HEK293 (cell line): ENCODE data around the gene CDH6.

Experiments
- CTCF ChIA-PET: fragments of 350-600 bp; formaldehyde crosslinking; extraction: SDS; loops from one replicate; lab custom pipeline; 2021; ENCODE audit warnings: antibody characterized with exemption; lab: Yijun Ruan, JAX
- POLR2A ChIA-PET: fragments of 300-600 bp; formaldehyde crosslinking; extraction: SDS; loops from one replicate; lab custom pipeline; 2020; ENCODE audit warnings: antibody characterized with exemption, inconsistent platforms; lab: Yijun Ruan, JAX
- H3K27ac ChIP-seq: fragments of 200-500 bp; sonication (Bioruptor generic); 2 replicates; pipeline ENCODE4 v1.5.1; 2014; ENCODE audit warnings: low read depth, low read length, control low read depth, inconsistent platforms; ENCODE audit errors: extremely low read depth
- H3K36me3 ChIP-seq, 2 experiments: fragments of 200-500 bp in 1 of 2; sonication (Bioruptor generic) in 1 of 2; 1 replicate in 1 of 2; 2 replicates in 1 of 2; pipeline ENCODE4 v1.5.1; 2014 to 2017; ENCODE audit warnings: inconsistent platforms in 2 of 2, low read length in 2 of 2; ENCODE audit not compliant: control insufficient read depth in 2 of 2, insufficient read depth in 1 of 2
- H3K4me1 ChIP-seq: fragments of 200-500 bp; sonication (Bioruptor generic); 2 replicates; pipeline ENCODE4 v1.5.1; 2014; ENCODE audit warnings: mild to moderate bottlenecking, low read length, inconsistent platforms; ENCODE audit not compliant: control insufficient read depth, insufficient read depth
- H3K4me3 ChIP-seq: 2 replicates; pipeline ENCODE4 v1.5.1; 2011; ENCODE audit warnings: low read depth, mild to moderate bottlenecking, control low read depth, low read length, moderate library complexity
- H3K9me3 ChIP-seq: fragments of 200-500 bp; sonication (Bioruptor generic); 2 replicates; pipeline ENCODE4 v1.5.1; 2014; ENCODE audit warnings: low read depth, low read length, inconsistent platforms; ENCODE audit not compliant: control insufficient read depth, insufficient read depth
- ELK4 ChIP-seq: IDR thresholded peaks from 2 replicates; pipeline ENCODE4 v1.6.1; 2011; ENCODE audit warnings: mild to moderate bottlenecking, low read depth, low read length, borderline replicate concordance
- GLIS2 ChIP-seq: fragments of 450-650 bp; formaldehyde crosslinking; IDR thresholded peaks from 2 replicates; pipeline ENCODE4 v1.5.1; 2016; ENCODE audit warnings: missing biosample characterization, missing genetic modification characterization
- HOXC10 ChIP-seq: sonication (generic); formaldehyde crosslinking; IDR thresholded peaks from 2 replicates; pipeline ENCODE4 v1.8.1; 2023; ENCODE audit warnings: mild to moderate bottlenecking, missing genetic modification reagents
- HOXD13 ChIP-seq: sonication (generic); formaldehyde crosslinking; IDR thresholded peaks from 2 replicates; pipeline ENCODE4 v1.8.0; 2022; ENCODE audit warnings: missing genetic modification reagents, borderline replicate concordance
- MYNN ChIP-seq: fragments of 450-650 bp; formaldehyde crosslinking; IDR thresholded peaks from 2 replicates; pipeline ENCODE4 v1.5.1; 2016; ENCODE audit warnings: missing biosample characterization, missing genetic modification characterization, borderline replicate concordance
- OSR2 ChIP-seq: fragments of 450-650 bp; formaldehyde crosslinking; IDR thresholded peaks from 2 replicates; pipeline ENCODE4 v1.5.1; 2016; ENCODE audit warnings: missing biosample characterization, missing genetic modification characterization
- PRDM4 ChIP-seq: fragments of 450-650 bp; formaldehyde crosslinking; IDR thresholded peaks from 2 replicates; pipeline ENCODE4 v1.5.1; 2017; ENCODE audit warnings: missing biosample characterization, missing genetic modification characterization
- SCRT1 ChIP-seq: fragments of 450-650 bp; formaldehyde crosslinking; IDR thresholded peaks from 2 replicates; pipeline ENCODE4 v1.5.1; 2016; ENCODE audit warnings: missing biosample characterization, missing genetic modification characterization, borderline replicate concordance
- SCRT2 ChIP-seq: fragments of 450-650 bp; formaldehyde crosslinking; IDR thresholded peaks from 2 replicates; pipeline ENCODE4 v1.5.1; 2016; ENCODE audit warnings: missing biosample characterization, missing genetic modification characterization
- ZBTB48 ChIP-seq: fragments of 450-650 bp; formaldehyde crosslinking; IDR thresholded peaks from 2 replicates; pipeline ENCODE4 v1.5.1; 2016; ENCODE audit warnings: missing biosample characterization, missing genetic modification characterization
- ZNF132 ChIP-seq: fragments of 450-650 bp; formaldehyde crosslinking; IDR thresholded peaks from 2 replicates; pipeline ENCODE4 v1.5.1; 2017; ENCODE audit warnings: missing biosample characterization, missing genetic modification characterization, borderline replicate concordance
- ZNF302 ChIP-seq: fragments of 450-650 bp; formaldehyde crosslinking; IDR thresholded peaks from 2 replicates; pipeline ENCODE4 v1.5.1; 2016; ENCODE audit warnings: missing biosample characterization, missing genetic modification characterization, low read depth
- ZNF624 ChIP-seq: fragments of 450-650 bp; formaldehyde crosslinking; IDR thresholded peaks from 2 replicates; pipeline ENCODE4 v1.5.1; 2017; ENCODE audit warnings: missing biosample characterization, missing genetic modification characterization
- ZNF654 ChIP-seq: fragments of 450-650 bp; formaldehyde crosslinking; IDR thresholded peaks from 2 replicates; pipeline ENCODE4 v1.5.1; 2016; ENCODE audit warnings: low read depth, missing biosample characterization, missing genetic modification characterization
- ZNF76 ChIP-seq: fragments of 450-650 bp; formaldehyde crosslinking; IDR thresholded peaks from 2 replicates; pipeline ENCODE4; 2016; ENCODE audit warnings: low read depth, missing biosample characterization, missing genetic modification characterization, borderline replicate concordance
- TF ChIP-seq, protein P1 (sequence below): fragments of 450-650 bp; formaldehyde crosslinking; IDR thresholded peaks from 2 replicates; pipeline ENCODE4 v1.5.1; 2016; ENCODE audit warnings: missing biosample characterization, missing genetic modification characterization

The CDH6 gene

DNA sequence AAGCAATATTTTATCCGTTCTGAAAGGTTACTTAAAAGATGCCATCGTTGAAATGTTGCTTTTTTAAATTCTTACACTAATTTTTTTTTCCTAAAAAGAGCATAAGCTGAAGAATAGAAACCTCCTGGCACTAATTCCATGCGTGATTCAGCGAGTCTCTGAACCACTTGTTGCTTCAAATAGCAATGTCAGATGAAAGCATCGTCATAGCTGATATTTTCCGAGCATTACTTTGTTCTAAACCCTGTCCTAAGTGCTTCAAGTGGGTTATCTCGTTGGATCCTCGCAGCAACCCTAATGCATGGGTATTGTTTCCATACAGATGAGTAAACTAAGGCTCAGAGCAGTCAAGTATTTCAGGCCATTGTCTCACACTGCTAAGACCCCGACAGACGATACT is 79.7 kb downstream of the CDH6 start:
- CTCF ChIA-PET, result interaction anchor here (0.5 to 1.3 kb wide), 3 partner anchors 41 to 1918 kb away, joined by 3 to 6 read pairs (median 3); no protein-coding TSS in a partner anchor
- Histone ChIP-seq H3K4me1 (no peaks in the 10 kb centered on the region), H3K9me3 (no peaks in the 10 kb centered on the region), H3K36me3 (no peaks in the 10 kb centered on the region), H3K4me3 (no peak overlapping the region), H3K27ac (no peak overlapping the region)
- POLR2A ChIA-PET, result no interaction called here
- TF ChIP-seq SCRT2 (tag by site-specific recombination), result peak; percentile 71
- peak; percentile 49; the same call in 1 of the 2 replicates for TF ChIP-seq SCRT1 (tag by site-specific recombination)
- TF ChIP-seq PRDM4 (tag by site-specific recombination), result no peak
- no peak for TF ChIP-seq GLIS2 (tag by site-specific recombination)

- Histone ChIP-seq H3K4me1 (no peaks in the 10 kb centered on the region), H3K36me3 (no peaks in the 10 kb centered on the region), H3K27ac (no peak overlapping the region), H3K4me3 (no peak overlapping the region)
- ChIA-PET CTCF (interaction anchor here (1.3 kb wide), 1 partner anchor 42 kb away, joined by 6 read pairs; no protein-coding TSS in a partner anchor), POLR2A (no interaction called here)
- TF ChIP-seq ZNF654 (no peak), ZNF302 (tag by site-specific recombination) (no peak), OSR2 (tag by site-specific recombination) (no peak), ZNF76 (no peak), ELK4 (no peak), ZBTB48 (tag by site-specific recombination) (no peak), HOXD13 (CRISPR knock-in tag) (no peak), ZNF624 (no peak), HOXC10 (CRISPR knock-in tag) (no peak), ZNF132 (tag by site-specific recombination) (no peak)
- TF ChIP-seq, protein P1, sequence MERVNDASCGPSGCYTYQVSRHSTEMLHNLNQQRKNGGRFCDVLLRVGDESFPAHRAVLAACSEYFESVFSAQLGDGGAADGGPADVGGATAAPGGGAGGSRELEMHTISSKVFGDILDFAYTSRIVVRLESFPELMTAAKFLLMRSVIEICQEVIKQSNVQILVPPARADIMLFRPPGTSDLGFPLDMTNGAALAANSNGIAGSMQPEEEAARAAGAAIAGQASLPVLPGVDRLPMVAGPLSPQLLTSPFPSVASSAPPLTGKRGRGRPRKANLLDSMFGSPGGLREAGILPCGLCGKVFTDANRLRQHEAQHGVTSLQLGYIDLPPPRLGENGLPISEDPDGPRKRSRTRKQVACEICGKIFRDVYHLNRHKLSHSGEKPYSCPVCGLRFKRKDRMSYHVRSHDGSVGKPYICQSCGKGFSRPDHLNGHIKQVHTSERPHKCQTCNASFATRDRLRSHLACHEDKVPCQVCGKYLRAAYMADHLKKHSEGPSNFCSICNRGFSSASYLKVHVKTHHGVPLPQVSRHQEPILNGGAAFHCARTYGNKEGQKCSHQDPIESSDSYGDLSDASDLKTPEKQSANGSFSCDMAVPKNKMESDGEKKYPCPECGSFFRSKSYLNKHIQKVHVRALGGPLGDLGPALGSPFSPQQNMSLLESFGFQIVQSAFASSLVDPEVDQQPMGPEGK (tag by site-specific recombination), result no peak
- TF ChIP-seq, all 188 proteins: peak for 0
- H3K9me3 ChIP-seq, result no peaks in the 10 kb centered on the region
These were observed 80.3 kb downstream of the CDH6 start for GRCh38 chr5:31273631-31274378.

GRCh38 chr5:31280210-31280609 is 86.7 kb downstream of the CDH6 start:
- Histone ChIP-seq H3K4me3 (no peak overlapping the region), H3K27ac (no peak overlapping the region), H3K36me3 (no peaks in the 10 kb centered on the region), H3K4me1 (no peaks in the 10 kb centered on the region), H3K9me3 (no peaks in the 10 kb centered on the region)
- ChIA-PET CTCF (interaction anchor here (0.9 to 1.5 kb wide), 2 partner anchors 9 to 10 kb away, joined by 3 to 9 read pairs; no protein-coding TSS in a partner anchor), POLR2A (no interaction called here)
- TF ChIP-seq MYNN (tag by site-specific recombination), result no peak
- 0 out of 2 replicates have a peak, but pooled peaks have one; percentile 12 for TF ChIP-seq SCRT2 (tag by site-specific recombination)
